GM21825 (cell line): ENCODE results near the gene HOXA11.

Experiments used
- ATAC-seq: cut with Tn5 transposase; IDR thresholded peaks from one replicate; pipeline ENCODE4 v1.9.1; 2021; ENCODE audit warnings: mild to moderate bottlenecking, moderate library complexity; ENCODE audit not compliant: unreplicated experiment

The HOXA11 gene

GRCh38 chr7:27138472-27138871, 46.6 kb downstream of the HOXA11 start:
- no peak for ATAC-seq

GRCh38 chr7:27137640-27138315, 47.3 kb downstream of the HOXA11 start:
- ATAC-seq: no peak

GRCh38 chr7:27134392-27134791, 50.6 kb downstream of the HOXA11 start:
- ATAC-seq: no peak

GRCh38 chr7:27133409-27134231, 51.4 kb downstream of the HOXA11 start:
- no peak for ATAC-seq

- no peak for ATAC-seq
These were observed 52.1 kb downstream of the HOXA11 start for GRCh38 chr7:27132978-27133377.

GRCh38 chr7:27132214-27132613, 52.8 kb downstream of the HOXA11 start:
- ATAC-seq: no peak

- no peak for ATAC-seq
These were observed 53.6 kb downstream of the HOXA11 start for GRCh38 chr7:27131390-27131819.
